Activated T-cell treated with anti-CD3 and anti-CD28 coated beads, Interleukin-2, amount 50 U/mL, for 48 hours (primary cell): ENCODE results near the gene ATG2B.

ENCODE experiments used
- DNase-seq, 2 experiments: peaks; one replicate each; pipeline ENCODE4 v3.0.0-alpha.2; 2020

The ATG2B gene, protein sequence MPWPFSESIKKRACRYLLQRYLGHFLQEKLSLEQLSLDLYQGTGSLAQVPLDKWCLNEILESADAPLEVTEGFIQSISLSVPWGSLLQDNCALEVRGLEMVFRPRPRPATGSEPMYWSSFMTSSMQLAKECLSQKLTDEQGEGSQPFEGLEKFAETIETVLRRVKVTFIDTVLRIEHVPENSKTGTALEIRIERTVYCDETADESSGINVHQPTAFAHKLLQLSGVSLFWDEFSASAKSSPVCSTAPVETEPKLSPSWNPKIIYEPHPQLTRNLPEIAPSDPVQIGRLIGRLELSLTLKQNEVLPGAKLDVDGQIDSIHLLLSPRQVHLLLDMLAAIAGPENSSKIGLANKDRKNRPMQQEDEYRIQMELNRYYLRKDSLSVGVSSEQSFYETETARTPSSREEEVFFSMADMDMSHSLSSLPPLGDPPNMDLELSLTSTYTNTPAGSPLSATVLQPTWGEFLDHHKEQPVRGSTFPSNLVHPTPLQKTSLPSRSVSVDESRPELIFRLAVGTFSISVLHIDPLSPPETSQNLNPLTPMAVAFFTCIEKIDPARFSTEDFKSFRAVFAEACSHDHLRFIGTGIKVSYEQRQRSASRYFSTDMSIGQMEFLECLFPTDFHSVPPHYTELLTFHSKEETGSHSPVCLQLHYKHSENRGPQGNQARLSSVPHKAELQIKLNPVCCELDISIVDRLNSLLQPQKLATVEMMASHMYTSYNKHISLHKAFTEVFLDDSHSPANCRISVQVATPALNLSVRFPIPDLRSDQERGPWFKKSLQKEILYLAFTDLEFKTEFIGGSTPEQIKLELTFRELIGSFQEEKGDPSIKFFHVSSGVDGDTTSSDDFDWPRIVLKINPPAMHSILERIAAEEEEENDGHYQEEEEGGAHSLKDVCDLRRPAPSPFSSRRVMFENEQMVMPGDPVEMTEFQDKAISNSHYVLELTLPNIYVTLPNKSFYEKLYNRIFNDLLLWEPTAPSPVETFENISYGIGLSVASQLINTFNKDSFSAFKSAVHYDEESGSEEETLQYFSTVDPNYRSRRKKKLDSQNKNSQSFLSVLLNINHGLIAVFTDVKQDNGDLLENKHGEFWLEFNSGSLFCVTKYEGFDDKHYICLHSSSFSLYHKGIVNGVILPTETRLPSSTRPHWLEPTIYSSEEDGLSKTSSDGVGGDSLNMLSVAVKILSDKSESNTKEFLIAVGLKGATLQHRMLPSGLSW (N-terminal part only)

GRCh38 chr14:96362965-96363750 lies at the start of gene ATG2B, which contains the start of gene GSKIP:
Gene ATG2B, minus strand, starts transcription at chr14:96363341. Its CDS starts 365 bp downstream, at chr14:96362976.
Gene GSKIP, plus strand, starts transcription at chr14:96363526. Its CDS starts 18,722 bp downstream, at chr14:96382248.
- DNase-seq: peak; percentile 98

DNA sequence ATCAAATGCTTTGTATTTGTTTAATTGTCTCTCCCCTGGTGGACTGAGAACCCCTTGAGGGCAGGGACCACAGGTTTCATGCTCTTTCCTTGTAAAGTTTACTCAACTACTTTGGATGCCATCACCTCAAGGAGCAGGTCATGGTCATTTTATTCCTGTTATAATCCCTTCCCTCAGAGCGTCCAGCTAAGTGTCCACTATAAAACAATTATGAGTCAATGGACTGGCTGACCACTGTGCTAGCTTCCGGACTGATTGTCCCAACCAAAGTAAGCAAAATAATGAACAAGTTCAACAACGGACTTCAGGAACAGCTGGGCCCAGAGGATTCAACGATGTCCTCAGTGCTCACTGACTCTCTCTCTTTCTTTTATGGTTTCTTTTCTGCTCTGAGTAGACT lies 47.0 kb upstream of the ATG2B start:
- no peak for DNase-seq

DNA sequence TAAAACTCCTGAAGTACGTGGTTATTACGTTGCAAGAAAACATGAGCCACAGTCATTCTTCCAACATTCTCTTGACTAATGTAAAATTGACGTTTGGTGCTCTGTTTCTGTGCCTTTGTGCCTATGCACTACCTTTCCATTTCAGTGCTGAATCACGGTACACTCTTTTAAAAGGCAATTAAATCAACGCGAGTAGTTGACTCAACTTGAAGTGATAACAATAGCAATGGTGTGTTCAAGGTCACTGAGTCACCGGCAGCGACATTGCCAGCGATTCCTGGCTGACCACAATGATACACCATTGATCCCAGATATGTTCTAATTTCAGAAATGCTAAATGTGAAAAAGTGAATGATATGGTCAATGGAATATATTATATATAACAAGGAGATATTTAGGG lies 46.6 kb upstream of the ATG2B start:
- DNase-seq: no peak

- DNase-seq: no peak
Measured at GRCh38 chr14:96408608-96409007, 45.5 kb upstream of the ATG2B start.

DNA sequence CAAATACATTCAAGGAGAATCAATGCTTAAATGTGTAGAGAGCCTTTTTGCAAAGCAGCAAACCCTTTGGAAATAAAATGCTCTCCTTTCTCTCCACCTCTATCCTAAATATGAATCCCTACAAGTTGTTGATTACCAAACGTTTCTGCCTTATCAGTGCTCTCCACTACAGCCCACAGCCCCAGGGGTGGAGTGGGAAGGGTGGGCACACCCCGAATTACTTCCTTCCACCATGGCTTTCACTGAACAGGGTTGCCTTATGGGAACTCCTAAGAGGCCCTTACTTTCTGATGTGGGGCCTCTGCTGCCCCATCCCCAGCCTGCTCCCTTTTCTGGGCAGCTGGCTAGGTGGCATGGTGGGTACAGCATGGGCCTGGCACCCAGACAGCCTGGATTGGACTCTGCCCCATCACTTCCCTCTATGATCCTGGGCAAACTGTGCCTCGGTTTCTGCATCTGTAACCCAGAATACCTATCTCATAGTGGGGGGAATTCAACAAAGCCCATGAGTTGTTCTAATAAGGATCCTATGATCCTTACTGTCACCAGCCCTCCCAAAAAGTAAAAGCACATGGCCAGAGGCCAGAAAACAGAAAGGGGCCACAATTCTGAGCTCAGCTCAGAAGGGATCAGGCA lies 44.9 kb upstream of the ATG2B start:
- DNase-seq: no peak

GRCh38 chr14:96405677-96406076 lies 42.5 kb upstream of the ATG2B start:
- DNase-seq: no peak

- no peak for DNase-seq
Measured at GRCh38 chr14:96403409-96403808, 40.3 kb upstream of the ATG2B start.

GRCh38 chr14:96400495-96400894 lies 37.4 kb upstream of the ATG2B start:
- no peak for DNase-seq

DNA sequence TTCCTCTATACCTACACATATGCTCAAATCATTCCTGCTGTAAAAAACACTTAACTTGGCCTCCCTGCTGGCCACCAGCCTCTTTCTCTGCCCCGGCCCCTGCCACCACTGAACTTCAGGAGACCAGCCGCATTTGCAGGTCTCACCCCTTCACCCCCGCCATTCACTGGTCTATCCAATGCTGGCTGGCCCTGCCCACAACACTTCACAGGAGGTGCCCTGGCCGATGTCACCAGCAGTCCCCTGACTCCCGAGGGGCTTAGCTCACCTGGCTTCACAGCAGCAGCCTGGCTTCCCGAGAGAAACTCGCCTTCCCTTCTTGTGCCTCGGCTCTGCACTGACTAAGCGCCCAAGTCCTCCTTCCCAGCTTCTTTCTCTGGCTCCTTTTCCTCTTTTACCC lies 36.3 kb upstream of the ATG2B start:
- no peak for DNase-seq

- DNase-seq: no peak
Measured at GRCh38 chr14:96398921-96399320, 35.8 kb upstream of the ATG2B start.

DNA sequence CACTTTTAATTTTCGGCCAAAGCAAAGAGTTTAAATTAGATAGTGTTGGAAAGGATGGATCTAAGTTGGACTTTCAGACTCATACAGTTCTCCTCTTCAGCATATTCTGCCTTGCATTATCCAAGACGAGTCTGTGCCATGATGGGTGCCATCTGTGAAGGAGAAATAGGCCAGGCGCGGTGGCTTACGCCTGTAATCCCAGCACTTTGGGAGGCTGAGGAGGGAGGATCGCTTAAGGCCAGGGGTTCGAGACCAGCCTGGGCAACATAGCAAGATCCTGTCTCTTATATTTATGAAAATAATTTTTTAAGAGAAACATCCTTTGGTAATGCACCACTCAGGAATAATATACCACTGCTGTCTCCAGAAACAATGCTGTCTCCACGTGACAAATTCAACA lies 35.3 kb upstream of the ATG2B start:
- DNase-seq: no peak

- DNase-seq: no peak
Measured at GRCh38 chr14:96394047-96394815, 31.1 kb upstream of the ATG2B start.

DNA sequence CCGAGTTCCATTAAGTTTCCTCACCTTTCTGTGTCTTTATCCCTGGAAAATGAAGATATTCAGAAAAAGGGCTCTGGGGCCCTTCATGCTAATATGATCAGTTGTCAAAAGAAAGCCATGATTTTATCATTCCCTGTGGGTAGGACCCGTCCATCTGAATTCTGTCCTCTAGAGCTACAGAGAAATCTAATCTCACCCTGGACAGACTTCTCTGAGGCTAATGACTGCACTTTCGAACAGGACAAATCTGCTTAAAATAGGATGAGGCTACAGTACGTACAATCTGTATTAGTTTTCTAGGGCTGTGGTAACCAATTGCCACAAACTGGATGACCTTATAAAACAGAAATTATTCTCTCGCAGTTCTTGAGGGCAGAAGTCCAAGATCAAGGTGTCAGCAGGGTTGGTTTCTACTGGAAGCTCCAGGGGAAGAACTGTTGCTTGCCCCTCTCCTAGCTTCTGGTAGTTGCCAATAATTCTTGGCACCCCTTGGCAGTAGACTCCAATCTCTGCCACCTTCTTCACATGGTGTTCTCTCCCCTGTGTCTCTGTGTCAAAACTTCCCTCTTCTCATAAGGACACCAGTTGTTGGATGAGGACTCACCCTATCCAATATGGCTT lies 30.0 kb upstream of the ATG2B start:
- no peak for DNase-seq

GRCh38 chr14:96391293-96392118 lies 28.4 kb upstream of the ATG2B start:
- peak; percentile 100 for DNase-seq

DNA sequence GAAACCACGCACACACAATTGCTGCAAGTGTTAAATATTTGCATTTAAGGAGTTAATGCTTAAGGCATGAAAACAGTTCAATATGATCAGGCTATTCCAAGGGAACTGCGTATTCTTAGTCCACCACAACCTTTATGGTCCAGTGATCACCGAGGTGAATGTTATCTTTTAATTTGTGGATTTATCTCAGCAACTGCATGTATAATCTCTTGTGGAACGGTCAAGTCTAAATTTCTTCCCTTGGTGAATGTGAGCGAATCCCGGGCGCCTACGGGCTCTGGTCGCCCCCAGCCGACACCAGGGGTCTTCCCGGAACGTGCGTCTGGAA lies 27.8 kb upstream of the ATG2B start:
- no peak for DNase-seq

DNA sequence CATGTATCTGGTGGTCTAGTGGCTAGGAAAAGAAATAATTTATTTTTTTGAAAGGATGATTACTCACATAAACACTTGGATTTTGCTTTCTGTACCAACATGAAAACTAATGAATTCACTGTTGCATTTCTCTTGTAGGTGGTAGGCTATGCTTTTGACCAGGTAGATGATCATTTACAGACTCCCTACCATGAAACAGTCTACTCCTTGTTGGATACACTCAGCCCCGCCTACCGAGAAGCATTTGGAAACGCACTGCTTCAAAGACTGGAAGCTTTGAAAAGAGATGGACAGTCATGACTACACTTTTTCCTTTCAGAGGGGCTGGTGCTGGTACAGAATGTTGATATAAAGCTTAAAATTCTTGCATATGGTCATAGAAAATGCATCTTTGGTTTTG lies 22.2 kb upstream of the ATG2B start:
- DNase-seq: no peak

- no peak for DNase-seq
Measured at GRCh38 chr14:96384740-96385139, 21.6 kb upstream of the ATG2B start.

DNA sequence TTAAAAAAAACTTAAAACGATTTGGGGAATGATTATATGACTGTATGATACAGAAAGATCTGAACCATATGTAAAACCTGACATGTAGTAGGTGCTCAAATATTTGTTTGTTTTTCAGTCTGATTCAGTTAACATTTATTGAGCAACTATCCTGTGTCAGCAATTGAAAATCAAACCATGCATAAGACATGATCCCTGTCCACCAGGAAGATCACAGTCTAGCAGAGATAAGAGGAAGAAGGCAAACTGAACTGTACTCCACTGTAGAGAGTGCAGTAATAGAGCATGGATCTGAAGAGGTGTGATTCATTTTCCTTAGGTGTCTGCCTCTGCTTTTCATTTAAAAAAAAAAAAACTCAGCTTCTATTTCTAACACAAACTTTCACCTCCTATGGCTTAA lies 20.9 kb upstream of the ATG2B start:
- DNase-seq: no peak

DNA sequence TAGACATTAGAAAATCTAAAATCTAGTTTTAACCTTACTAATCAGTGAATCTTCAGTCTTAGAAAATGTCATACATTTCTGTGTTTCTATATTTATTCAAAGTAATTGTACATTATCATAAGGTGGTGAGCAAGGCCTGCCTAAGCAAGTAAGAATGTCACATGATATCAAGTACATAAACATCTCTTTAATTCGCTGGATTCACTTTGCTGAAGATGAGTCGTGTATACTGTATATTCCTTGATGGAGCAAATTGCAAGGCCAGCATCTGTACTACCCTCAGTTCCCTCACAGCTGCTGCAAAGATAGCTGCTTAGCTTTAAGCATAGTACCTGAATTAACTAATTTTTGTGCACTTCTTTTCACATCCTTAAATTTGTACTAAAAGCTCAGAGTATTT lies 20.3 kb upstream of the ATG2B start:
- DNase-seq: no peak

DNA sequence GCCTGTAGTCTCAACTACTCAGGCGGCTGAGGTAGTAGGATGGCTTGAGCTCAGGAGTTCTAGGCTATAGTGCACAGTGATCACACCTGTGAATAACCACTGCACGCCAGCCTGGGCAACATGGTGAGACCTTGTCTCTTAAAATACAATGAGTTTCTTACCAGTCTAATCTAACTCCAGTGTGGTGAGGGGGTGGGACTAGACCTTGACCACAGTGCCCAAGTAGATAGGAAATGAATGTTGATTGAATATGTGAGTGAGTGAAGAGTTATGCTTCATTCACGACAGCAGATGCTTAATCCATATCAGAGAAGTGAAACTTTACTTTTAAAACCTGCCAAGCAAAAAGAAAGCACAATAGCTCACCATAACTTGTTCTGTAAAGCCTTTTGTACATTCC lies 17.6 kb upstream of the ATG2B start:
- no peak for DNase-seq
